ENCODE results near the gene CCDC184. TPM values are rescaled to one million over a fixed set of nuclear protein-coding genes. Genes with fewer than 3 reads are reported as not detected.

Gene CCDC184
- total RNA-seq, 1 donor from 2014 or later, result 0.32 TPM

DNA sequence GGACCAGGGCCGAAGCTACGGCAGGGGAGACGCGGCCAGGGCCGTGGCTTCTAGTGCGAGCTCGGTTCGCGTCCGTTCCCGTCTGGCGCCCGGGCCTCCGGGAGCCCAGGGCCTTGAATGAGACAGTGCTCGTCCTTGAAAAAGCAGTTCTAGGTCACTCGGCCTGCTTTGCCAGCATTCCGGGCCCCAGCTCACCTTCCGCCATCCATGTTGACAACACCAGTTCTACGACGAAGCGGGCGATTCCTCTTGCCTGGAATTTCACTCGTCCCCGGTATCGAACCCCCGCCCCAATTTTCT is 15.2 kb downstream of the CCDC184 start:
- Mint-ChIP-seq H3K27ac (ENCODE audit: unreplicated experiment) (peak overlapping the region; percentile 70), H3K4me3 (ENCODE audit: unreplicated experiment) (peak overlapping the region; percentile 71), H3K36me3 (ENCODE audit: unreplicated experiment) (no peaks in the 10 kb centered on the region), H3K27me3 (ENCODE audit: unreplicated experiment) (peaks cover 35% of the 10 kb centered on the region), H3K4me1 (ENCODE audit: unreplicated experiment) (peaks cover 11% of the 10 kb centered on the region), H3K9me3 (ENCODE audit: unreplicated experiment) (peaks cover 4% of the 10 kb centered on the region)
- DNase-seq (ENCODE audit: extremely low spot score, unreplicated experiment), result no peak
- no peak for TF ChIP-seq CTCF (IDR thresholded peaks at IDR 0.05)

- Mint-ChIP-seq H3K27ac (ENCODE audit: unreplicated experiment) (peak overlapping the region; percentile 70), H3K9me3 (ENCODE audit: unreplicated experiment) (peaks cover 4% of the 10 kb centered on the region), H3K27me3 (ENCODE audit: unreplicated experiment) (peaks cover 32% of the 10 kb centered on the region), H3K4me3 (ENCODE audit: unreplicated experiment) (peak overlapping the region; percentile 71), H3K36me3 (ENCODE audit: unreplicated experiment) (no peaks in the 10 kb centered on the region), H3K4me1 (ENCODE audit: unreplicated experiment) (peaks cover 11% of the 10 kb centered on the region)
- DNase-seq (ENCODE audit: extremely low spot score, unreplicated experiment), result no peak
- no peak for TF ChIP-seq CTCF (IDR thresholded peaks at IDR 0.05)
These were observed 15.5 kb downstream of the CCDC184 start for GRCh38 chr12:48198985-48199384.

GRCh38 chr12:48199774-48200221 is 16.4 kb downstream of the CCDC184 start:
- Mint-ChIP-seq H3K4me1 (ENCODE audit: unreplicated experiment) (peaks cover 11% of the 10 kb centered on the region), H3K9me3 (ENCODE audit: unreplicated experiment) (peaks cover 4% of the 10 kb centered on the region), H3K36me3 (ENCODE audit: unreplicated experiment) (no peaks in the 10 kb centered on the region), H3K27ac (ENCODE audit: unreplicated experiment) (no peak overlapping the region), H3K27me3 (ENCODE audit: unreplicated experiment) (peaks cover 24% of the 10 kb centered on the region), H3K4me3 (ENCODE audit: unreplicated experiment) (no peak overlapping the region)
- DNase-seq (ENCODE audit: extremely low spot score, unreplicated experiment), result no peak
- TF ChIP-seq CTCF (IDR thresholded peaks at IDR 0.05), result no peak

- Mint-ChIP-seq H3K4me1 (ENCODE audit: unreplicated experiment) (peaks cover 11% of the 10 kb centered on the region), H3K27me3 (ENCODE audit: unreplicated experiment) (peaks cover 18% of the 10 kb centered on the region), H3K4me3 (ENCODE audit: unreplicated experiment) (no peak overlapping the region), H3K27ac (ENCODE audit: unreplicated experiment) (no peak overlapping the region), H3K36me3 (ENCODE audit: unreplicated experiment) (no peaks in the 10 kb centered on the region), H3K9me3 (ENCODE audit: unreplicated experiment) (peaks cover 4% of the 10 kb centered on the region)
- TF ChIP-seq CTCF (IDR thresholded peaks at IDR 0.05), result no peak
- no peak for DNase-seq (ENCODE audit: extremely low spot score, unreplicated experiment)
These were observed 17.6 kb downstream of the CCDC184 start for GRCh38 chr12:48201091-48201490.

DNA sequence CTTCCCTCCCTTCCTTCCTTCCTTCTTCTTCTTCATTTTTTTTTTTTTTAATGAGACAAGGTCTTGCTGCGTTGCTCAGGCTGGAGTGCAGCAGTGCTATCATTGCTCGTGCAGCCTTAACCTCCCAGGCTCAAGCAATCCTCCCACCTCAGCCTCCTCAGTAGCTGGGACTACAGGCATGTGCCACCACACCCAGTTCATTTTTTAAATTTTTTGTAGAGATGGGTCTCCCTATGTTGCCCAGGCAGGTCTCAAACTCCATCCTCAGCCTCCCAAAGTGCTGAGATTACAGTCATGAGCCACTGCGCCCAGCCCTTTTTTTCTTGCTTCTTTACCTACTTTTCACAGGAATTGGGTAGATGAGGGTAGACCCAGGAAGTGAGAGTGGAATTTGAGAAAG is 18.1 kb downstream of the CCDC184 start:
- Mint-ChIP-seq H3K36me3 (ENCODE audit: unreplicated experiment) (no peaks in the 10 kb centered on the region), H3K4me1 (ENCODE audit: unreplicated experiment) (peaks cover 11% of the 10 kb centered on the region), H3K9me3 (ENCODE audit: unreplicated experiment) (peaks cover 8% of the 10 kb centered on the region), H3K4me3 (ENCODE audit: unreplicated experiment) (no peak overlapping the region), H3K27ac (ENCODE audit: unreplicated experiment) (no peak overlapping the region), H3K27me3 (ENCODE audit: unreplicated experiment) (peaks cover 18% of the 10 kb centered on the region)
- DNase-seq (ENCODE audit: extremely low spot score, unreplicated experiment), result no peak
- TF ChIP-seq CTCF (IDR thresholded peaks at IDR 0.05), result no peak
